Activated CD4-positive, alpha-beta memory T cell treated with anti-CD3 and anti-CD28 coated beads for 36 hours (primary cell): ENCODE measurements around the gene FRMD6. TPM values are rescaled to one million over a fixed set of nuclear protein-coding genes. Genes with fewer than 3 reads are reported as not detected.

Experiments
- CTCF ChIA-PET: fragments of 350-600 bp; sonication (Branson Sonifier 250); formaldehyde crosslinking; loops from one replicate; lab custom pipeline; 2021; ENCODE audit warnings: antibody characterized with exemption, inconsistent platforms; lab: Charles Lee
- POLR2A ChIA-PET: fragments of 350-600 bp; sonication (Branson Sonifier 250); formaldehyde crosslinking; loops from one replicate; lab custom pipeline; 2021; ENCODE audit warnings: antibody characterized with exemption; lab: Charles Lee
- DNase-seq: peaks from one replicate; pipeline ENCODE4 v3.0.0-alpha.2; 2020
- H3K27ac Mint-ChIP-seq: one replicate; pipeline ENCODE4 v1.8.0; 2021; ENCODE audit warnings: mixed read lengths
- H3K27me3 Mint-ChIP-seq: one replicate; pipeline ENCODE4 v1.8.0; 2021; ENCODE audit warnings: mixed read lengths
- H3K36me3 Mint-ChIP-seq: one replicate; pipeline ENCODE4 v1.8.0; 2021; ENCODE audit warnings: mixed read lengths
- H3K4me1 Mint-ChIP-seq: one replicate; pipeline ENCODE4 v1.8.0; 2021; ENCODE audit warnings: low read depth, mixed read lengths
- H3K4me3 Mint-ChIP-seq: one replicate; pipeline ENCODE4 v1.8.0; 2021; ENCODE audit warnings: mild to moderate bottlenecking, mixed read lengths
- H3K9me3 Mint-ChIP-seq: one replicate; pipeline ENCODE4 v1.8.0; 2021; ENCODE audit warnings: mixed read lengths
- intact Hi-C: fragments of 100-400 bp; cut with micrococcal nuclease; formaldehyde crosslinking; loops from one replicate; pipeline ENCODE4 v1.15.1; 2023
- total RNA-seq, 2 experiments: library from RNA; stranded (reverse); gene quantifications; one replicate each; pipeline ENCODE4 v1.2.3, GENCODE V29; 2021

Gene FRMD6
- total RNA-seq, 2 experiments from 2014 or later = 3.2 to 3.4 TPM

DNA sequence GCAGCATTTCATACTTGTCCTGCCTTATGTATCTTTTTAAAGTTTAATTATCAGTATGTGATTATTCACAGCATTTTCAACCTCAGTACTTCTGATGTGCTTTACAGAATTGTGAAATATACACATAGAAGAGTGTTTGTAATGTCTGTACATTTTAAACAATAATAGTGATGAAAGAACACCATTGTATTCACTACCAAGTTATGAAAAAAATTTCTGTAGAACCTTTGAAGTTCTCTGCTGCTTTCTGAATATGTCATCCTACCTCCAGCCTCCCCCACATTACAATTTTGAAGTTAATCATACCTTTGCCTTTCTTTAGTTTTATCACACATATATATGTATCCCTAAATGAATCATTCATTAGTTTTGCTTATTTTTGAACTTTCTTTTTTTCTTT is 24.8 kb downstream of the FRMD6 start:
- Mint-ChIP-seq H3K27ac (peak overlapping the region; percentile 6), H3K27me3 (peaks cover 21% of the 10 kb centered on the region), H3K4me3 (no peak overlapping the region), H3K9me3 (no peaks in the 10 kb centered on the region), H3K36me3 (no peaks in the 10 kb centered on the region), H3K4me1 (peaks cover 18% of the 10 kb centered on the region)
- ChIA-PET CTCF (interaction anchor here (0.9 kb wide), 1 partner anchor 22 kb away, joined by 3 read pairs; no protein-coding TSS in a partner anchor), POLR2A (no interaction called here)
- intact Hi-C loops = loop anchor here (1.0 to 5.0 kb wide), 3 partner anchors 23 to 68 kb away; no protein-coding TSS in a partner anchor
- no peak for DNase-seq

- DNase-seq = no peak
- peaks cover 19% of the 10 kb centered on the region for H3K27me3 Mint-ChIP-seq
- no peaks in the 10 kb centered on the region for H3K36me3 Mint-ChIP-seq
- H3K9me3 Mint-ChIP-seq = no peaks in the 10 kb centered on the region
- H3K27ac Mint-ChIP-seq = no peak overlapping the region
- intact Hi-C loops = loop anchor here (2.0 to 5.0 kb wide), 2 partner anchors 65 to 68 kb away; no protein-coding TSS in a partner anchor
- ChIA-PET CTCF (no interaction called here), POLR2A (interaction anchor here (1.4 kb wide), 1 partner anchor 25 kb away, joined by 3 read pairs; the partner anchor contains the start of gene FRMD6)
- peaks cover 18% of the 10 kb centered on the region for H3K4me1 Mint-ChIP-seq
- H3K4me3 Mint-ChIP-seq = no peak overlapping the region
These were observed 25.6 kb downstream of the FRMD6 start for GRCh38 chr14:51677266-51677665.

GRCh38 chr14:51677738-51678137 is 26.0 kb downstream of the FRMD6 start:
- ChIA-PET POLR2A (interaction anchor here (1.4 kb wide), 1 partner anchor 26 kb away, joined by 3 read pairs; the partner anchor contains the start of gene FRMD6), CTCF (no interaction called here)
- H3K27me3 Mint-ChIP-seq = peaks cover 19% of the 10 kb centered on the region
- DNase-seq = peak; percentile 25
- H3K4me1 Mint-ChIP-seq = peaks cover 18% of the 10 kb centered on the region
- H3K4me3 Mint-ChIP-seq = no peak overlapping the region
- intact Hi-C loops = loop anchor here (2.0 to 5.0 kb wide), 2 partner anchors 65 to 67 kb away; no protein-coding TSS in a partner anchor
- H3K9me3 Mint-ChIP-seq = no peaks in the 10 kb centered on the region
- H3K27ac Mint-ChIP-seq = no peak overlapping the region
- no peaks in the 10 kb centered on the region for H3K36me3 Mint-ChIP-seq

- Mint-ChIP-seq H3K27ac (no peak overlapping the region), H3K4me3 (no peak overlapping the region), H3K36me3 (no peaks in the 10 kb centered on the region), H3K4me1 (peaks cover 18% of the 10 kb centered on the region), H3K9me3 (no peaks in the 10 kb centered on the region), H3K27me3 (peaks cover 6% of the 10 kb centered on the region)
- DNase-seq = no peak
- intact Hi-C loops = no loop called here
- ChIA-PET CTCF (no interaction called here), POLR2A (no interaction called here)
These were observed 28.3 kb downstream of the FRMD6 start for GRCh38 chr14:51680031-51680430.

DNA sequence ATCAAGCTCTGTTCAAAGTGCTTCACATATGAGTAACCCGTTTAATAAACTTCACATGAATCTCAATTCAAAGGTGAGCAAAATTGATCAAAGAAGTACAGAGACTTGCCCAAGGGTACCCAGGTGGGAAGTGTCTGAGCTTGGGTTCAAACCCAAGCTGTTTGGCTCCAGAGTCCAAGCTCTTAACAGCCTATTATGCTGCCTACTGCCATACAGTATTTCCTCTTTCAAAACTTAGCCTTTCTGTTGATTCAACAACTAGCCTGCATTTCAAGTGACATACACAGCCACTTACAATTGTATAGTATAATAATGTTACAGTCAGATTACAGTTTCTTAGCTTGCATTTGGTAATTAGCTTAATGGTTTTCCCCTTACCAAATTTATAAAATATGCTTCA is 29.7 kb downstream of the FRMD6 start:
- intact Hi-C loops = no loop called here
- DNase-seq = no peak
- Mint-ChIP-seq H3K4me3 (no peak overlapping the region), H3K27me3 (peaks cover 3% of the 10 kb centered on the region), H3K9me3 (no peaks in the 10 kb centered on the region), H3K4me1 (peaks cover 16% of the 10 kb centered on the region), H3K27ac (no peak overlapping the region), H3K36me3 (no peaks in the 10 kb centered on the region)
- ChIA-PET POLR2A (no interaction called here), CTCF (interaction anchor here (0.6 kb wide), 2 partner anchors 98 to 344 kb away, joined by 3 to 4 read pairs; no protein-coding TSS in a partner anchor)

GRCh38 chr14:51682411-51682810 is 30.7 kb downstream of the FRMD6 start:
- CTCF ChIA-PET = interaction anchor here (0.7 kb wide), 1 partner anchor 48 kb away, joined by 3 read pairs; no protein-coding TSS in a partner anchor
- Mint-ChIP-seq H3K27ac (no peak overlapping the region), H3K4me1 (peaks cover 6% of the 10 kb centered on the region), H3K27me3 (peaks cover 3% of the 10 kb centered on the region), H3K9me3 (no peaks in the 10 kb centered on the region), H3K4me3 (no peak overlapping the region), H3K36me3 (no peaks in the 10 kb centered on the region)
- DNase-seq = no peak
- POLR2A ChIA-PET = no interaction called here
- intact Hi-C loops = no loop called here

DNA sequence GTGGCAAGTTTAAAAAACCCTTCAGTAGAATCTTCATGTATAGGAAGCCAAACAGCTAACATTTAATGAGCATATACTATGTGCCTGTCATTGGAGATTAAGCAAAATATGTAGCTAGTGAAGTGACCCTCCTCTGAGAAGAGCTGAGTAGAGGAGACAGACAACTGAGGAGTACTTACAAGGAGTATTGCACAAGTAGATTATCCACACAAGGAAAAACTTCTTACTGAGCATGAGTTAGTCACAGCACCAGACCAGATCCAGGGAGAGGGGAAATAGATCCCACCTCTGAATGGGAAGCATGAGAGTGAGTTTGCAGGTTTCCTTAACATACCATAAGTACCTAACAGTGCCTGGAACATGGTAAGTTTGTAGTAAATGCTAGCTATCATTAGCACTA is 33.0 kb downstream of the FRMD6 start:
- H3K4me1 Mint-ChIP-seq = no peaks in the 10 kb centered on the region
- ChIA-PET POLR2A (no interaction called here), CTCF (no interaction called here)
- H3K36me3 Mint-ChIP-seq = no peaks in the 10 kb centered on the region
- DNase-seq = no peak
- H3K4me3 Mint-ChIP-seq = no peak overlapping the region
- H3K9me3 Mint-ChIP-seq = no peaks in the 10 kb centered on the region
- no peak overlapping the region for H3K27ac Mint-ChIP-seq
- H3K27me3 Mint-ChIP-seq = peaks cover 1% of the 10 kb centered on the region
- intact Hi-C loops = no loop called here

GRCh38 chr14:51691176-51691575 is 39.5 kb downstream of the FRMD6 start:
- POLR2A ChIA-PET = no interaction called here
- H3K9me3 Mint-ChIP-seq = no peaks in the 10 kb centered on the region

DNA sequence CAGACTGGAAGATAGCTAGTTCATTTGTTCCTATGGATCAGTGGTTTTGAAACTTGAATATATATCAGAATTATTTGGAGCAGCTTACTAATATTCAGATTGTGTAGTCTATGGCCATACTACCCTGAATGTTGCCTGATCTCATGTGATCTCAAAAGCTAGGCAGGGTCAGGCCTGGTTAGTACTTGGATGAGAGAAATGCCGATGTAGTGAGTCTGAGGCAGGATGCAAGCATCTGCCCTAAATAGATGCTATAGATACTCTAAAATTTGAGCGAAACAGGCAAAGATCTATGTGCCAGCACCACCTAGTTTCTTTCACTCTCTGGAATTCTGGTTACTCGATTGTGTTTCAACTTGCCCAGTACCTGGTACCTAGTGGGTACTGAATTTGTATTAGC is 40.9 kb downstream of the FRMD6 start:
- Mint-ChIP-seq H3K27me3 (peaks cover 7% of the 10 kb centered on the region), H3K36me3 (no peaks in the 10 kb centered on the region), H3K4me1 (no peaks in the 10 kb centered on the region), H3K4me3 (no peak overlapping the region), H3K9me3 (no peaks in the 10 kb centered on the region), H3K27ac (no peak overlapping the region)
- ChIA-PET POLR2A (no interaction called here), CTCF (interaction anchor here (0.6 kb wide), 1 partner anchor 253 kb away, joined by 3 read pairs; no protein-coding TSS in a partner anchor)
- DNase-seq = no peak
- intact Hi-C loops = no loop called here

More at GRCh38 chr14:51691176-51691575, 39.5 kb downstream of the FRMD6 start:
- H3K4me3 Mint-ChIP-seq = no peak overlapping the region
- no peaks in the 10 kb centered on the region for H3K4me1 Mint-ChIP-seq
- H3K27me3 Mint-ChIP-seq = peaks cover 1% of the 10 kb centered on the region
- intact Hi-C loops = no loop called here
- H3K36me3 Mint-ChIP-seq = no peaks in the 10 kb centered on the region
- no peak for DNase-seq
- CTCF ChIA-PET = no interaction called here
- H3K27ac Mint-ChIP-seq = no peak overlapping the region

DNA sequence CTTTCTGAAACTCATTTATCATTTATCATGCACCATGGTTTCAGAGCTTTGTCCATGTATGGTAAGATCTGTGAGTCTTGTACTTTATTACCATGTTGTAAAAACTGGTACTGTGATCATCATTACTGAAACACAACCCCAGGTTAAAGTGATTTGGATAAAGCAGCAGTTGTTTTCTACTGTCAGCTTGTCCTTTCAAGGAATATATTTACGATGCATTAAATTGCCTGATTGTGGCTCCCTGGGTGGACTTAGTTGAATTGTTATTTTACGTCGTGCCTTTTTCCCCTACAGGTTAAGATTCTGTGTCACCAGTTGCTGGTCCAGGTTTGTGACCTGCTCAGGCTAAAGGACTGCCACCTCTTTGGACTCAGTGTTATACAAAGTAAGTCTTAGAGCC is 46.1 kb downstream of the FRMD6 start:
- POLR2A ChIA-PET = no interaction called here
- intact Hi-C loops = no loop called here
- Mint-ChIP-seq H3K27ac (no peak overlapping the region), H3K4me1 (no peaks in the 10 kb centered on the region), H3K27me3 (peaks cover 6% of the 10 kb centered on the region), H3K9me3 (no peaks in the 10 kb centered on the region), H3K36me3 (no peaks in the 10 kb centered on the region), H3K4me3 (no peak overlapping the region)
- no peak for DNase-seq
- CTCF ChIA-PET = no interaction called here

DNA sequence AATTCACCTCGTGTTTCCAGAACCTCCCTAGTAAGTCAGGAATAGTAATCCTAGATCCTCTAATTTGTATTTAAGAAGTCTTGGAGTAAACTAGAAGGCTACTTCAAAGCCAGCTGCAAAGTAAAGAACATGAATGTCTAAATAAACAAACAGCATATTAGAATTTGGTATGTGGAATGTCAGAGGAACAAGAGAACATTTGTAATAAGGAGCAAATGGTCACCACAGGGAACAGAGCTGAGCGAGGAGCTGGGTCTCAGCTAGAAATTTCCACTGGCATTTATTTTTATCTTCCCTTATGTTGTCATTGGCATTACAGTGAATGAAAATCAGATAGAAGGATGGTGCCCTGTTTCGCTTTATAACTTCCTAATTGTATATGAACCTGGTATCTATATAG is 50.2 kb downstream of the FRMD6 start:
- no peaks in the 10 kb centered on the region for H3K36me3 Mint-ChIP-seq
- DNase-seq = no peak
- intact Hi-C loops = no loop called here
- ChIA-PET CTCF (no interaction called here), POLR2A (no interaction called here)
- H3K4me3 Mint-ChIP-seq = no peak overlapping the region
- H3K27ac Mint-ChIP-seq = no peak overlapping the region
- no peaks in the 10 kb centered on the region for H3K4me1 Mint-ChIP-seq
- H3K9me3 Mint-ChIP-seq = no peaks in the 10 kb centered on the region
- peaks cover 4% of the 10 kb centered on the region for H3K27me3 Mint-ChIP-seq

GRCh38 chr14:51703787-51704186 is 52.1 kb downstream of the FRMD6 start:
- ChIA-PET POLR2A (interaction anchor here (1.4 kb wide), 1 partner anchor 19 kb away, joined by 4 read pairs; no protein-coding TSS in a partner anchor), CTCF (no interaction called here)
- H3K4me1 Mint-ChIP-seq = no peaks in the 10 kb centered on the region
- H3K27ac Mint-ChIP-seq = no peak overlapping the region
- no peaks in the 10 kb centered on the region for H3K36me3 Mint-ChIP-seq
- H3K27me3 Mint-ChIP-seq = peaks cover 1% of the 10 kb centered on the region
- intact Hi-C loops = no loop called here
- no peak overlapping the region for H3K4me3 Mint-ChIP-seq
- H3K9me3 Mint-ChIP-seq = no peaks in the 10 kb centered on the region
- no peak for DNase-seq

- ChIA-PET CTCF (no interaction called here), POLR2A (no interaction called here)
- intact Hi-C loops = no loop called here
- H3K4me3 Mint-ChIP-seq = no peak overlapping the region
- H3K36me3 Mint-ChIP-seq = no peaks in the 10 kb centered on the region
- DNase-seq = no peak
- no peak overlapping the region for H3K27ac Mint-ChIP-seq
- no peaks in the 10 kb centered on the region for H3K9me3 Mint-ChIP-seq
- no peaks in the 10 kb centered on the region for H3K27me3 Mint-ChIP-seq
- no peaks in the 10 kb centered on the region for H3K4me1 Mint-ChIP-seq
These were observed 52.8 kb downstream of the FRMD6 start for GRCh38 chr14:51704545-51704944.
